HL-60/S4 (cell line): ENCODE measurements around the gene FPR3.

Experiments
- in situ Hi-C: fragments of 300-500 bp; cut with MboI; formaldehyde crosslinking; loops from 2 replicates; pipeline ENCODE4 v1.14.3; 2022; ENCODE audit warnings: low sequenced_read_pairs

Gene FPR3, protein sequence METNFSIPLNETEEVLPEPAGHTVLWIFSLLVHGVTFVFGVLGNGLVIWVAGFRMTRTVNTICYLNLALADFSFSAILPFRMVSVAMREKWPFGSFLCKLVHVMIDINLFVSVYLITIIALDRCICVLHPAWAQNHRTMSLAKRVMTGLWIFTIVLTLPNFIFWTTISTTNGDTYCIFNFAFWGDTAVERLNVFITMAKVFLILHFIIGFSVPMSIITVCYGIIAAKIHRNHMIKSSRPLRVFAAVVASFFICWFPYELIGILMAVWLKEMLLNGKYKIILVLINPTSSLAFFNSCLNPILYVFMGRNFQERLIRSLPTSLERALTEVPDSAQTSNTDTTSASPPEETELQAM

DNA sequence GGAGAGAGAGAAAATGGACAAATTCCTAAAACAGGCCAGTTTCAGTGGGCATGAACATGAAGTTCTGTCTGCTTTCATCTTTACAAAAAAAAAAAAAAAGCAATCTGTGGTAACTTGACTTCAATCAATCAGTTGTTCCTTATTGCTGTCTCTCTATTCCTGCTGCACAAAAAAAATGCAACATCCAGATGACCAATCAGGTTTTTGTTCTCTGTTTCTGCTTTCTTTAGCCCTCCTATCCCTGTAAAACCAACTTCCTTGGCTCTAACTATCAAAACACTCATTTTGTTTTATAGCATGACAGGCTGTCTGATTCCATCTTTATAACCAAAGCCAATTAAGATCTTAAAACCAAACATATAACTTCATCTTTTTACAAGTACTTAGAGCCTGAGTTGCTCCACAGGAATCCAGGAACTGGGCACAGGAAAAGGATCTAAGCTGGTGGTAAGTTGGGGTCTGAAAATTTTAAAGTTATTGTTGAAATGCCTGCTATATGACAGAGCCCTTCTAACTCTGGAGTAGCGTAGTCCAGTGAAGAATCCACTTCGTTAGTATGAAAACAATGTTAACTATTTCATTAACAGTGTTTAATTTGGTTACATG, at the start of gene FPR3:
TSS of gene FPR3 (plus strand) at position 273 of the 606 bp plus-strand sequence. CDS start 28,592 bp downstream, outside the sequence.
- in situ Hi-C loops: no loop called here

GRCh38 chr19:51746731-51747130, 48.2 kb upstream of the FPR3 start:
- in situ Hi-C loops: no loop called here

DNA sequence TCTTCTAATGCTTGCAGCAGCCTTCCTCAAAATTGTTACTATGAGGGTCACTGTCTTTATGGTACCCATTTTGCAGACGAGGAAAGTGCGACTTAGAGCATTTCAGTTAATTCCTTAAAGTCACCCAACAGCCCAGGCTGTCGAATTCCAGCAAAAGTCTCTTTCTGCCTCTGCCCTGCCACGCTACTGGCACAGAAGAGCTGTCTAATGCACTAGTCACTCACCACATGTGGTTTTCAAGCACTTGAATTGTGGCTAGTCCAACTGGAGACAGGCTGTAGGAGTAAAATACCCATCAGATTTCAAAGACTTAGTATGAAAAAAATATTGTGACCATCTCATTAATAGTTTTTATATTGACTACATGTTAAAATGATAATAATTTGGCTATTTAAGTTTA, 45.0 kb upstream of the FPR3 start:
- in situ Hi-C loops: no loop called here

DNA sequence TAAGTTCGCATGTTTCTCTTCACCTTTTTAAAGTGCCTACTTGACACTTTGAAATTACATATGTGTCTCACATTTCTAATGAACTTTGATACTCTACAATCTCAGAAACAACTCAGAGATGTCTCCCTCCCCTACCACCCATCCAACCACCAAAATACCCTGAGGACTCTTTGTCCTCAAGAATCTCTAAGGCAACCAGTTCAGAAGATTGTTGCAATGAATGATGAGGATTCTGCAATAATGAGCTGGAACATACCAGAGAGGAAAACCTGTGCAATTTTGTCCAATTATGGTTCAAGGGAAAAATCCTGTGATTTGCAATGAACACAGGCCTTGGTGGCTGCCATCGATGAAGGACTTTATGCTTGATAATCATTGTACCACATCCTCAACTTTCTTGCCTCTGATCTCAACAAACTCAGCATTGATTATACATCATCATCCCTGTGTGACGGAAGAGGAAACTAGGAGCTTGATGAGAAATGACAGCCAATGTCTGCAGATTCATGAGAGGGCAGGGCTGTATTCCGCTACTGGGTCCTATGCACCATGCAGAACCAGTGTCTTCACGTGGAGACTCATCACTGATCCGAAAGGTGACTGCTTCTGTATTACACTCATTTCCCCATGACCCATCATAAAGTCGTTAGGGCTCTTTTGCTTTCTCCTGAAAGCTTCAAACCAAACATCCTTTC, 44.4 kb upstream of the FPR3 start:
- in situ Hi-C loops: no loop called here

DNA sequence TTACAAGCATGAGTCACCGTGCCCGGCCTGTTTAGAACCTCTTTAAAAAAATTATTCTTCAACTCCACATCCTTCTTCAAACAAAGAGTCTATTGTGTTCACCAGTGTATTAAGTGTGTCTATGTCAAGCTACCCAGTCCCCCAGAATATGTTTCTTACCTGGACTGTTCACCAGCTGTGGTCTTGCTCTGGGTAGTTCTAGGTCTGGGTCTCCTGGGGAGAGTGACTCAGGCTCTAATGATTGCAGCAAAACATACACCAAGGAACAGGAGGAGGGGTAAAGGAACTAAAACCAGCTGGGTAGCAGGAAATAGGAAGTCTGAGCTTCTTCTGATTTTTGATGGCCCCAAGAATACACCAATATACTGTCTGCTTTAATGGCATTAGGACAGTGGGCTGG, 43.3 kb upstream of the FPR3 start, which contains the start of gene FPR1:
TSS of gene FPR1 (minus strand) at position 224 of the 400 bp plus-strand sequence. CDS start 4,884 bp downstream, outside the sequence.
- in situ Hi-C loops: no loop called here

DNA sequence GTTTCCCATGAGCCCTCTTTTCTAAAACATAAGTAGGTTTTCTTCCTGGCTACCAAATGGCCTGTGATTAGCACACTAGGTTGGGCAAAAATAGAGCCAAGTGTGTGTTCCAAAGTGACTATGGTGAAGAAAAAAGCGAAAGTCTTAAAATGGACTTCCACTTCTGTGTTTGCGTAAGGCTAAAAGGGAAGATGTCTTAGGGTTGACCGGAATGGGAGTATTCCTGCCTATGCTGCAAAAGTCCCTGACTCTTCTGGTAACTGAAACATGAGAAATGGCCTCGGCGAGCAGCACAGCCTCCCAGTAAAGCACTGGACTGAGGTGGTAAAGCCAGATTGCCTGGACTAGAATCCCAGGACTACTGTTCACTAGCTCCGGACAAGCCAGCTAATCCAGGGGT, 40.8 kb upstream of the FPR3 start:
- in situ Hi-C loops: no loop called here

DNA sequence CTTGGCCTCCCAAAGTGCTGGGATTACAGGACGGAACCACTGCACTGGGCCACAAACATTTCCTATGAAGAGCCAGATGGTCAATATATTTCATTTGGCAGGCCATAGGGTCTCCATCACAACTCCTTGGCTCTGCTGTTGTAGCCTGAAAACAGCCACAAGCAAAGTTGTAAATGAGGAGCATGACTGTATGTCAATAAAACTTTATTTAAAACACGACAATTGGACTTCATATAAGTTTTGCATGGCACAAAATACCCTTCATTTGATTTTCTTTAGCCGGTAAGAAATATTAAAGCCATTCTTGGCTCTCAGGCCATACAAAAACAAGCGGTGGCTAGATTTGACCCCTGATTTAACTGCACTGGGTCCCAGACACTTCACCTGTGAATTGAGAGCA, 40.2 kb upstream of the FPR3 start:
- in situ Hi-C loops: no loop called here

GRCh38 chr19:51755571-51755970, 39.4 kb upstream of the FPR3 start:
- in situ Hi-C loops: no loop called here

DNA sequence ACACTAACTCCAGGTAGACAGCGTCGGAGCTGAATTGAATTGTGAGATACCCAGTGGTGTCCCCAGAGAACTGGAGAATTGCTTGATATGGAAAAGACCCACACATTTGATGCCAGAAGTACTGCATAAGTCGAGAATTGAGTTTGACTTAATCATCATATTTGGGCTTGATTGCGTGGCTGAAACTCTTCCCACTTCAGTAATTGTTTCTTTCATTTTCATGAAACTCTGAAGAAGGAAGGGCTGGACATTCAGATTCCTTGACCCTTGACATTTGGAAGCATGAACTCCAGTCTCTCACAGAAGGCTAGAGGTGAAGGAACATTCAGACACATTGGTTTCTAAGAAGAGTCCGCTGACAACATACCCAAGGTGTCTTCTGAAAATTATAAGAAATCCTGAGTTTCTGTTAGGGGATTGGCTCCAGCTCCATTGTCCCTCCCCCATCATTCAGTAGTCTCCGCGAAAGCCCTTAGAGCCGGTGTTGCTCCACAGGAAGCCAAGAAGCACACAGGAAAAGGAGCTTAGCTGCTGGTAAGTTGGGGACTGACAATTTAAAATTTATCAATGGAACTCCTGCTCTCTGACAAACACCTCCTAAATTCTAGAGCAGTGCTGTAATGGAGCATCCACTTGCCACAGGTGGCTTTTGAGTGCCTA, 34.1 kb upstream of the FPR3 start, which contains the start of gene FPR2:
TSS of gene FPR2 (plus strand) at position 484 of the 660 bp plus-strand sequence. CDS start 7,479 bp downstream, outside the sequence.
- in situ Hi-C loops: no loop called here

DNA sequence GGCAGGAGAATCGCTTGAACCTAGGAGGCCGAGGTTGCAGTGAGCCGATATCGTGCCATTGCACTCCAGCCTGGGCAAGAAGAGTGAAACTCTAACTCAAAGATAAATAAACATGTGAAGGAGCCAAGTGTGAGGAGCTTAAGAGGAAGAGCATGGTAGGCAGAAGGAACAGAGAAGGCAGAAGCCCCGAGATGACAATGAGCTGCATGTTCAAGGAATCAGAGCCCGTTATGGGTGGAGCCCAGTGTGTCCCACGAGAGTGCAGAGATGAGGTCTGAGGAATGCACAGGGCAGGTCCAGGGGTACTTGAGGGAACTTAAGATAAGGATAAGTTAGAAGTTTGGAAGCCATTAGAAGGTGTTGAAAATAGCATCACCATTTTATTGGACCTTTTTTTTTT, 33.3 kb upstream of the FPR3 start:
- in situ Hi-C loops: no loop called here

GRCh38 chr19:51765086-51765485, 29.9 kb upstream of the FPR3 start:
- in situ Hi-C loops: no loop called here

GRCh38 chr19:51766461-51766860, 28.5 kb upstream of the FPR3 start:
- in situ Hi-C loops: no loop called here

DNA sequence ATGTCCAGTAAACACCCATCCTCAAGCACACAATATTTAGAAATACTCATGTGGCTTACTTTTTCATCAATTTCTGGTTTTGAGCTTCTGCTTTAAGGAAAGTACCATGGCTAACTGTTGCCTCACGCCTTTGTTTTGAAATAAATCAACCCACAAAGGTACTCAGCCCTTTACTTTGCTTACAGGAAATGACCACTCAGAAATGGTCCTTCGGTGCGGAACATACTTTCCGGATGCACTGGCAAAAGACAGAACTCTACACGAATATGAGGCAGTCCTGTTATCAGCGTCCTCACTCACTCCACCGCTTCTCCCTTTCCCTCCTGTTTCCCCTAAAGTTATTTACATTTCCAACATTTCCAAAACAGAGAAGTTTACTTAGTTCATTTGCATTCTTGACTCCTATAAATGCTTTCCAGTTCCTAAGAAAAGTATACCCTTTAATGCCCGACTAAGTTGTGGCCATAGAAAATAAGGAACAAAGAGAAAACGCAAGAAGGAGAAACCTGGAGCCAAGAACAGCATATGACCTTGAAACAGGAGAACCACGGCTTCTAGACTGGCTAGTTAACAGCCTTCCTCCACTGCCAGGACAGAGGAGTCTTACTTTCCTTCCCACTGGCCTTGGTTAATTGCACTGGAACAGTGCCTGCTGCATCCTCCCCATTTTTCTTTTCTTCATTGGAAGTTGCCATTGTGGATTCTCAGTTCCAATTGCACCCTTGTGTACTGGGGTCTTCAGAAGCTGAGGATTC, 23.4 kb upstream of the FPR3 start:
- in situ Hi-C loops: no loop called here

- in situ Hi-C loops: no loop called here
These were observed 22.0 kb upstream of the FPR3 start for GRCh38 chr19:51772977-51773376.

DNA sequence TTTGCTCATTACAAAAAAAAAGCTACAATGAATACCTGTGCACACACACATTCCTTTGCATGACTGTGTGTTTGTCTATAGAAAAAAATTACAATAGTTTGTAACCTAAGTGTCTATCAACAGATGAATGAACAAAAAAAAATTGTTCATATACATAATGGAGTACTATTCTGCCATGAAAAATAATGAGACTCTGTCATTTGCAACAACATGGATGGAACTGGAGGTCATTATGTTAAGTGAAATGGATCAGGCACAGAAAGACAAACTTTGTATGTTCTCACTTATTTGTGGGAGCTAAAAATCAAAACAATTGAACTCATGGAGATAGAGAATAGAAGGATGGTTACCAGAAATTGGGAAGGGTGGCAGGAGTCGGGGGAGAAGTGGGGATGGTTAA, 18.4 kb upstream of the FPR3 start:
- in situ Hi-C loops: loop anchor here (5.0 kb wide), 1 partner anchor 119 kb away; no protein-coding TSS in a partner anchor

- in situ Hi-C loops: loop anchor here (5.0 kb wide), 1 partner anchor 121 kb away; no protein-coding TSS in a partner anchor
These were observed 17.1 kb upstream of the FPR3 start for GRCh38 chr19:51777570-51778462.

- in situ Hi-C loops: loop anchor here (5.0 kb wide), 1 partner anchor 122 kb away; no protein-coding TSS in a partner anchor
These were observed 15.8 kb upstream of the FPR3 start for GRCh38 chr19:51779181-51779580.

GRCh38 chr19:51779703-51780102, 15.3 kb upstream of the FPR3 start:
- in situ Hi-C loops: loop anchor here (5.0 kb wide), 1 partner anchor 122 kb away; no protein-coding TSS in a partner anchor

DNA sequence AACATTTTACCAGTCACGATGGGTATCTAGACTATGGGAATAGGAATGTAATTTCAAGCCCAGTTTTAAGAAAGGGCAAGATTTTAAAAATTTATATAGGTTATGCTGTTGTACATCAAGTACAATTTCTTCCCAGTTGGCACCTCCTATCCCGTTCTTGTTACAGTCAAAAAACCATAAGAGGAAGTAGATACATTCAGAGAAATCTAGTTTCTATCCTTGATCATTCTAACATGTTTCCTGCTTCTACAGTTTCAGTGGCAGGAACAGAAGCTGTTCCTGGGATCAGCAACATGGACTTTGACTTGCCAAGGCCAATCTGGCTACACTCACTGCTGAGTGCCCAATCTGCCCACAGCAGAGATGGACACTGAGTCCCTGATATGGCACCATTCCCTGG, 14.7 kb upstream of the FPR3 start:
- in situ Hi-C loops: no loop called here
